ENCODE measurements around the gene CLN6.
"Not testable (repeated sequence)": the region's sequence is repeated elsewhere in the genome, so short reads cannot be mapped to it uniquely, and the experiment has no call there.

CLN6 gene

GRCh38 chr15:68256675-68257450, 27.3 kb upstream of the CLN6 start:
- peak; percentile 62 for DNase-seq (ENCODE audit: low read depth)

- DNase-seq (ENCODE audit: low read depth): no peak
These were observed 23.5 kb upstream of the CLN6 start for GRCh38 chr15:68252925-68253534.

GRCh38 chr15:68249058-68249713, 19.7 kb upstream of the CLN6 start:
- DNase-seq (ENCODE audit: low read depth): no peak

GRCh38 chr15:68244235-68244634, 14.7 kb upstream of the CLN6 start:
- DNase-seq (ENCODE audit: low read depth): no peak

- DNase-seq (ENCODE audit: low read depth): no peak
These were observed 11.8 kb upstream of the CLN6 start for GRCh38 chr15:68241088-68241935.

- DNase-seq (ENCODE audit: low read depth): no peak
These were observed 9.5 kb upstream of the CLN6 start for GRCh38 chr15:68239025-68239424.

- DNase-seq (ENCODE audit: low read depth): no peak
These were observed 5.5 kb upstream of the CLN6 start for GRCh38 chr15:68235022-68235421.

GRCh38 chr15:68234520-68234919, 5.0 kb upstream of the CLN6 start:
- not testable (repeated sequence) for DNase-seq (ENCODE audit: low read depth)

- DNase-seq (ENCODE audit: low read depth): no peak
These were observed 4.5 kb upstream of the CLN6 start for GRCh38 chr15:68234060-68234459.

- no peak for DNase-seq (ENCODE audit: low read depth)
These were observed 3.4 kb upstream of the CLN6 start for GRCh38 chr15:68232937-68233336.

- DNase-seq (ENCODE audit: low read depth): no peak
These were observed 2.9 kb upstream of the CLN6 start for GRCh38 chr15:68232449-68232848.

- no peak for DNase-seq (ENCODE audit: low read depth)
These were observed 1.7 kb upstream of the CLN6 start for GRCh38 chr15:68231102-68231818.

GRCh38 chr15:68230157-68231100, 901 bp upstream of the CLN6 start:
- no peak for DNase-seq (ENCODE audit: low read depth)

- DNase-seq (ENCODE audit: low read depth): no peak
These were observed 550 bp downstream of the CLN6 start for GRCh38 chr15:68228971-68229385.

- no peak for DNase-seq (ENCODE audit: low read depth)
These were observed 1.2 kb downstream of the CLN6 start for GRCh38 chr15:68228143-68228970.

- DNase-seq (ENCODE audit: low read depth): no peak
These were observed 1.8 kb downstream of the CLN6 start for GRCh38 chr15:68227643-68228142.

- not testable (repeated sequence) for DNase-seq (ENCODE audit: low read depth)
These were observed 4.1 kb downstream of the CLN6 start for GRCh38 chr15:68225442-68225841.

- DNase-seq (ENCODE audit: low read depth): no peak
These were observed 4.8 kb downstream of the CLN6 start for GRCh38 chr15:68224546-68225250.

- no peak for DNase-seq (ENCODE audit: low read depth)
These were observed 5.4 kb downstream of the CLN6 start for GRCh38 chr15:68224108-68224507.
